Suppressor macrophage (primary cell): ENCODE measurements around the gene TNFSF4.
A peak's percentile ranks its signal among the peaks of the same experiment; 100 is the strongest.
"Not testable (repeated sequence)": the region's sequence is repeated elsewhere in the genome, so short reads cannot be mapped to it uniquely, and the experiment has no call there.

Experiments
- DNase-seq, 4 experiments: peaks; one replicate each; pipeline ENCODE4 v3.0.0-alpha.2; 2020 to 2022

Gene TNFSF4

DNA sequence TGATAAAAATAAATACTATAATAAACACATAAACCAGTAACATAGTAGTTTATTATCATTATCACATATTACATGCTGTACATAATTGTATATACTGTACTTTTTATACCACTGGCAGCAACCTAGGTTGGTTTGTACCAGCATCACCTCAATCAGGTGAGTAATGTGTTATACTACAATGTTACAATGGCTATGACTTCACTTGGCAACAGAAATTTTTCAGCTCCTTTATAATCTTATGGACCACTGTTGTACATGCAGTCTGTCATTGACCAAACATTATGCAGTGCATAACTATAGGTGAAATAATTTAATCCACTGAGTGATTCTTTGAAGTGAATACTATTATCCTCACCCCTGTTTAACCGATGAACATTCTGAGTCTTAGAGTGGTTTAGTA lies 44.5 kb downstream of the TNFSF4 start:
- DNase-seq, result no peak

DNA sequence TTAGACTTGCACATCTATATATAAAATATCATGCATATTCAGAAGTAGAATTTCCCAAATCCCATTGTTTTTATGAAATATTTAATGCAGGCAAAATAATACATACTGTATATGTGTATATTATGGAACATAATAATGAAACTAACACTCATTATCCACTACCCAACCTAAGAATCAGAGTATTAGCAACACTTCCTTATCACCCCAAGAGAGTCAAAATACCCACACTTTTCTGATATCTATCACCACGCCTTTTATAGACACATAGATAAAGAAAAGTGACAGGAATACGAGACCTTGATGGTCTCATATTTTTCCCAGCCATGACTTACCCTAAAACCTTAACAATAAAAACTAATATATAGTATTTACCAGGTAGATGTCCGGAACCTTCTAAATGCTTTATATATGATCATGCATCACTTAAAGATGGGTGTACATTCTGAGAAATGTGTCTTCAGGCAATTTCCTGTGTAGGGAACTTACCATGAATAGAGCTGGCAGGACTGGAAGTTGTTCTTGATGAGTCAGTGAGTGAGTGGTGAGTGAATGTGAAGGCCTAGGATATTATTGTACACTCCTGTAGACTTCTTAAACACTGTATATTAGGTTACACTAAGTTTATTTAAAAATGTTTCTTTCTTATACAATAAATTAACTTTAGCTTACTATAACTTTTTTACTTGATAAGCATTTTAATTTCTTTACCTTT lies 45.5 kb downstream of the TNFSF4 start:
- peak in 2 of 4 experiments; percentile 27 to 35 for DNase-seq

DNA sequence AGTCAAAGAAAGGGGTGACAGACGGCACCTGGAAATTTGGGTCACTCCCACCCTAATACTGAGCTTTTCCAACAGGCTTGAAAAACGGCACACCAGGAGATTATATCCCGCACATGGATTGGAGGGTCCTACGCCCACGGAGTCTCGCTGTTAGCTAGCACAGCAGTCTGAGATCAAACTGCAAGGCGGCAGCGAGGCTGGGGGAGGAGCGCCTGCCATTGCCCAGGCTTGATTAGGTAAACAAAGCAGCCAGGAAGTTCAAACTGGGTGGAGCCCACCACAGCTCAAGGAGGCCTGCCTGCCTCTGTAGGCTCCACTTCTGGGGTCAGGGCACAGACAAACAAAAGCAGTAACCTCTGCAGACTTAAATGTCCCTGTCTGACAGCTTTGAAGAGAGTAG lies 53.2 kb downstream of the TNFSF4 start:
- not testable (repeated sequence) for DNase-seq

DNA sequence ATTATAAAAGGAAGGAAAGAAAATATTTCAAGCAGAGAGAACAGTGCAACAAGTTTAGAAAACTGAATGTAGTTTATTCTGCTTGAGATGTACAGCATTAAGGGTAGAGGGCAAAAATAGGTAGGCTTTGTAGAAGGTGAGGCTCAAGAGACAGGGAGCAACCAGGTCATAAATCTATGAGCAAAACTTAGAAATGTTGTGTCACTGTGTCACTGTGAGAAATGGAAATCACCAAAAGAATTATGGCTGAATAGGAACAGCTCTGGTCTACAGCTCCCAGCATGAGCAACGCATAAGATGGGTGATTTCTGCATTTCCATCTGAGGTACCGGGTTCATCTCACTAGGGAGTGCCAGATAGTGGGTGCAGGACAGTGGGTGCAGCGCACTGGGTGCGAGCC lies 53.6 kb downstream of the TNFSF4 start:
- DNase-seq, result no peak

DNA sequence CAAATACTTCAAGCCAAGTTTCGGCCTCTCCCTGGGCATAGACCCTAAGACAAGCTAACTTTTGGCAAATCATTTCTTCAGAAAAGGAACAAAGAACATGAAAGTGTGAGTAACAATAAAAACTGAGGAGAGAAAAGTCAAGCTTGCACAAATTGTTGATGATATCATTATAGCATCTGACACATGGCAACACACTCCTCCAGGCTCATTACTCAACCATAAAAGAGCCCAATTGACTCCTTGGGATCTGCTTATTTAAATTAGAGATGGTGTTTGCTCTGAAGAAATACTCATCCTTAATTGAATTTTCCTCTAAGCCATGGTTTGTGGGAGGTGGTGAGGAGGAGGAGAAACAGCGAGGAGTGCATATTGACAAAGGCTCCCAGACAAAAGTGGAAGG lies 54.5 kb downstream of the TNFSF4 start:
- DNase-seq, result peak; percentile 15 to 70 (median 50)

DNA sequence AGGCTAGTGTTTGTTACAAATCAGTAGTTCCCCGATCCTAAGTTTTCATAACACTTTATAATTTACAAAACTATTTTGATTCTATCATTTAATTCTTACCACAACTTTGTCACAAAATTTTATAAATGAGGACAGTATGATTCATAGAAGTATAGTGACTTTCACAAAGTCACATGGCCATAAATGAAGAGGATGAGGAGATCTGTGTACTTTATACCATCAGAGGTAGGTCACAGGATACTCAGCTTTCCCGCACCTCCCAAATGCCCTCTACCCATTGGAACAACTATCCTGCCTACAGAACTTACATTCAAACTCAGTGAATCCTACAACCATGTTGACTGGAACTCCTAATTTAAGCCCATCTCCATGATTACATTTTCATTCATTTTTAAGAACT lies 56.3 kb downstream of the TNFSF4 start:
- no peak for DNase-seq

DNA sequence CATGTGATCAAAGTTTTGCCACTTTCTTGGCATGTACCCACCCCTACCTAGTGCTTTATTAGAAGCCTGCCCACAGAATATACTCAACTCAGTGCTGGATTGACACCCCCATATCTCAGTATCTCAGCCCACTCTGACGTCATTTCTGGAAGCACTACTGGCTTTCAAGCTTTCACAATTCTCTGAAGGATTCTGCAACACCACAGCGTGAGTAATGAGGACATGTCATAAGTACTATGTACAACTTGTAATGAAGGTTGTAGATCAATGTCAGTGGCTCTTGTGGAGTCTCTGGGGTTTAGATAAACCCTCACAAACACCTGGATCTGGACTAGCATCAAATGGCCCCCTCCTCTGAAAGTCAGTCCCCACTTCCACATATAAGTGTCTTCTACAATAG lies 57.2 kb downstream of the TNFSF4 start:
- DNase-seq, result peak; percentile 76 to 93 (median 88)

DNA sequence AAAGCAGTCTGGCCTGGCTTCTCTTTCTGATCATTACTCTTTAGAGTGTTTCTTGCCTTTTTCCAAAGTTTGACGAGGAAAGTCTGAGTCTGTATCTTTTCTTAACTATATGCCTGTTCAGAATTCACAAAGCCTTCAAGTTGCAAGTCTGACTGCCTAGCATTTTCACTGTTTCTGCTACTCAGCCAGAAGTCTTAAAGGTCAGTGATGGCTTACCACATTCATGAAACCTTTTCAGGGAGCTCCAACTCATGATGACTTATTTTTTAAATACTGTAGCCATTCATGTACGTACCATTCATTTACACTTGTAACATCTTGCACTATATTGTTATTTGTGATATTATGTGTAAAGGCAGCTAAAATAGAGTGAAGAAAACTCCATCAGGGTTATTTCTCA lies 58.2 kb downstream of the TNFSF4 start:
- no peak for DNase-seq

DNA sequence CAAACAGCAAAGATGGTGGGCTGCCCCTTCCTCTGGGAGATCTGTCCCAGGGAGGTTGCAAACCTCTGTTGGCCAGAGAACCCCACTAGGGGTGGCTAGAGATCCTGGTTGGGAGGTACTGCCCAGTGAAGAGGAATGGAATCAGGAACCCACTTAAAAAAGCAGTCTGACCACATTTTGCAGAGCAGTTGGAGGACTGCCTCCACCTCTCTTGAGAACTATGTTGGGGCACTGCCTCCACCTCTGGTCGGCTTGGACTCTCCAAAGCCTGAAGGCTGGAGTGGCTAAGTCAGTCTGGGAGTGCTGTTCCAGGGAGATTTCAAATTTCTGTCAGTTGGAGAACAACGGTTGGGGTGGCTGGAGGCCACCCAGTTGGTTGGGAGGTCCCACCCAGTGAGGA lies 58.6 kb downstream of the TNFSF4 start:
- DNase-seq, result no peak

DNA sequence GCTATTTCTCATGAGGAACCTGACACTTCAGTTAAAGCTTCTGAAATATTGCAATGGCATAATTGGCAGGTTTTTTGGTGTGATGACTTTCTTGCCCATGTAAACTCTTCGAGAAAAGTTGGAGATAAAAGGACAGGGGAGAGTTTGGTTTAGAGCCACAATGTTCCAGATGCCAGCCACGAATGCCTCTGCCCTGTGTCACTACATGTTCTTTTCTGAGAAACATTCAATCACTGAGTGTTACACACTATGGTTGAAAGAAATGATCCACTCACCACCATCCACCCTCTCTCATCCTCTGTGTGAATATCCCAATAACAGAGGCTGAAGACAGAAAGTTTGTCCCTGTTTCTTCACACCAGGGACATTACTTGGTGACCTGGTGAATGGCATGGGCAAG lies 66.4 kb downstream of the TNFSF4 start:
- no peak for DNase-seq

DNA sequence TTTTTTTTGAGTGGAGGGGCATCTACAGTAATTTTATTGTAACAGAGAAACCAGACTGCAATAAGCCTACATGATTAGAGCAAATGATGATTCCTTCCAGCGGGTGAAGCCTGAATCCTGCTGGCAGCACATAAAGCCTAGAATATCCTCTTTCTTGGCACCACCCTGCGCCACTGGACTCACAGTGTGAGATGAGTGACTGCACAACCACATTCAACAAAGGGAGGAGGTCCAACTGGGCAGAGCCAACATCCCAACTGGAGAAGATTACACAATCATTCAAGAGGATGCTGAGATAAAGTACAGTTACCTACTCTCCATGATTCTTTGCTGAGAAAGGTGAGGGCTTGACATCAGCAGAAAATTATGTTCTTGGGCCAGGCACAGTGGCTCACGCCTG lies 67.4 kb downstream of the TNFSF4 start:
- DNase-seq, result no peak

DNA sequence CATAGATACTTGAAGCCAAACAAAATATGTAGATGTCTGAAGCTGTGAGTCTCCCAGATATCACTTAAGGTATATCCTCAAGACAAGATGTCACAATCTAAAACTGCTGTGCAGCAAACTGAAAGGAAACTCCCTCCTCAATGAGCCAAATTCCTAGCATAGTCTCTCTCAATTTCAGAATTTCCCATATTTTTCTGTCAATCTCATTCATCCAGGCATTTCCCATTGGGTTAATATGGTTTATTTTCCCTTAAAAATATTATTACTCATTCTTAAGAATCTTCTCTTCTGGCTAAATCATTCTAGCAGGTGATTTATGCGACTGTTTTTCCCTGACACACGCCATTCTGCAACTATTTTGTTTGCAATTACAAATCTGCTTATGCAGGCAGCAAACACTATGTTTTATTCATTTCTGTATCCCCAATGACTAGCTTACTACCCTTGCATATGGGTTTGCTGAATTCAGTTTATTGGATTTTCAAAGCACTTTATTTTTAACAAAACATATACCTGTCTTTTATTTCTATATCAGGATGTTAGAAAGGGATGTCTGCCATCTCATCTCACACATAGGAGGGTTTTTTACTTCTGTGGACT lies 69.9 kb downstream of the TNFSF4 start:
- no peak for DNase-seq

DNA sequence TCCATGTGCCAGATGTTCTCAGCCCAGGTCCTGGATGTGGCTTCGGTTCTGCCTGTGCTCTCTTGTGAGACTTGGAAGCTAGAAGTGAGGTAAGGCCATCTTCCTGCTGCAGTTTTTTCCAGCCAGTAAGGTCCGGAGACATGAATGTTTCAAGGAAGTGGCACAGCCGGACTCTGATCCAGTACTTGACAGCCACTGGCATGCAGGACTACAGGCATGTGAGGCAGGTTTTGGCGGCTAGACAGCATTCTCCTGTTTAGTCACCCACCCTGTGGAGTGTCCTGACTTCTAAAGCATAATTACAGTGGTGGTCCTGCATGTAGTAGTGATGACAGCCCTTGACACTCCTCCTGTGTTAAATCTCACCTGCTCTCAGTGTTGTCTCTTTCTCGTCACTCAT lies 72.3 kb downstream of the TNFSF4 start:
- DNase-seq, result no peak

DNA sequence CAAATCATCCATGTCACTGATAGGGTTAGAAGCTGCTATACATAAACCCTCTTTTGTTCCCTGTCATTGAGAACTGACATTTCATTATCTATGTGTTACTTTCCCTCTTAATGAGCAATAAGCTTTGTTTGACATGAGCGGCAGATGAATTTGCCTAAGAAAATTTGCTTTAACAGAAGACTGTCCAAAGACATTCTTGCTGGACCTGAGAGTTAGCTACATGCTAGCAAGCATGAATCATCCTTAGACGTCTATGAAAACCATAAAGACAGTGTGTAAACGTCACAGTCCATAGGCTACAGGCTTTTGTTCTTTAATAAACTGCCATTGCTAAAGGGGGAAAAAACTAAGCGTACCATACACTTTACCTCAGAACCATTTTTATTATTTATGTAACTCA lies 73.1 kb downstream of the TNFSF4 start:
- no peak for DNase-seq
